HG02610 (cell line): ENCODE measurements around the gene PTGES3L.
"Not testable (repeated sequence)": the region's sequence is repeated elsewhere in the genome, so short reads cannot be mapped to it uniquely, and the experiment has no call there.

Experiments
- ATAC-seq: cut with Tn5 transposase; IDR thresholded peaks from one replicate; pipeline ENCODE4 v1.9.1; 2021; ENCODE audit warnings: mild to moderate bottlenecking, moderate library complexity; ENCODE audit not compliant: unreplicated experiment

PTGES3L gene

GRCh38 chr17:42923472-42923871 lies 56.4 kb downstream of the PTGES3L start:
- not testable (repeated sequence) for ATAC-seq

GRCh38 chr17:42922294-42922693 lies 57.6 kb downstream of the PTGES3L start:
- ATAC-seq = no peak

- ATAC-seq = no peak
Observed at GRCh38 chr17:42920922-42921321, 59.0 kb downstream of the PTGES3L start.

- ATAC-seq = no peak
Observed at GRCh38 chr17:42920106-42920900, 59.6 kb downstream of the PTGES3L start.

- not testable (repeated sequence) for ATAC-seq
Observed at GRCh38 chr17:42919522-42920077, 60.3 kb downstream of the PTGES3L start.

- ATAC-seq = no peak
Observed at GRCh38 chr17:42918902-42919521, 60.9 kb downstream of the PTGES3L start.
